Upper lobe of right lung (tissue), 1 donor: ENCODE measurements around the gene ACTN1. TPM values are rescaled to one million over a fixed set of nuclear protein-coding genes. Genes with fewer than 3 reads are reported as not detected.

Experiments used
- ATAC-seq: fragments of 200-7000 bp; cut with Tn5 transposase; one replicate; pipeline ENCODE4 v1.9.1; 2020; ENCODE audit warnings: mild to moderate bottlenecking, moderate library complexity
- DNase-seq: peaks from one replicate; pipeline ENCODE4 v3.0.0-alpha.2; 2020
- H3K27ac ChIP-seq: fragments of 200-600 bp; one replicate; pipeline ENCODE4 v1.8.0; 2022
- H3K27me3 ChIP-seq: fragments of 200-600 bp; one replicate; pipeline ENCODE4 v1.8.0; 2022; ENCODE audit warnings: mild to moderate bottlenecking
- H3K36me3 ChIP-seq: fragments of 200-600 bp; one replicate; pipeline ENCODE4 v1.8.0; 2022
- H3K4me1 ChIP-seq: fragments of 200-600 bp; one replicate; pipeline ENCODE4 v1.8.0; 2022
- H3K4me3 ChIP-seq: fragments of 200-600 bp; one replicate; pipeline ENCODE4 v1.8.0; 2022; ENCODE audit warnings: mild to moderate bottlenecking
- H3K9me3 ChIP-seq: fragments of 200-600 bp; one replicate; pipeline ENCODE4 v1.8.0; 2022
- intact Hi-C: fragments of 100-400 bp; cut with DNase I; formaldehyde crosslinking; loops from one replicate; pipeline ENCODE4 v1.11.0; 2022
- total RNA-seq: library from RNA; stranded (reverse); fragmentation: NEBNext Ultra II Directional; extraction: Animal tissue kit (Norgen Biotek cat#: 25700); gene quantifications from one replicate; pipeline ENCODE4 v1.2.1, GENCODE V29; 2021
- TF ChIP-seq, protein P1 (sequence below): fragments of 200-600 bp; IDR thresholded peaks from one replicate; pipeline ENCODE4 v1.8.0; 2022; ENCODE audit warnings: antibody characterized with exemption
- donor health status: DM: no; HTN: yes; CAD: no; lungs with severe emphysema.

ACTN1 gene
- total RNA-seq, 1 donor from 2014 or later = 177 TPM

GRCh38 chr14:68876976-68877375, 102.1 kb downstream of the ACTN1 start:
- H3K4me1 ChIP-seq = no peaks in the 10 kb centered on the region
- DNase-seq = no peak
- H3K27me3 ChIP-seq = no peaks in the 10 kb centered on the region
- intact Hi-C loops = no loop called here
- peaks cover 99% of the 10 kb centered on the region for H3K36me3 ChIP-seq
- ATAC-seq = no peak
- no peak overlapping the region for H3K27ac ChIP-seq
- no peaks in the 10 kb centered on the region for H3K9me3 ChIP-seq
- TF ChIP-seq, protein P1, sequence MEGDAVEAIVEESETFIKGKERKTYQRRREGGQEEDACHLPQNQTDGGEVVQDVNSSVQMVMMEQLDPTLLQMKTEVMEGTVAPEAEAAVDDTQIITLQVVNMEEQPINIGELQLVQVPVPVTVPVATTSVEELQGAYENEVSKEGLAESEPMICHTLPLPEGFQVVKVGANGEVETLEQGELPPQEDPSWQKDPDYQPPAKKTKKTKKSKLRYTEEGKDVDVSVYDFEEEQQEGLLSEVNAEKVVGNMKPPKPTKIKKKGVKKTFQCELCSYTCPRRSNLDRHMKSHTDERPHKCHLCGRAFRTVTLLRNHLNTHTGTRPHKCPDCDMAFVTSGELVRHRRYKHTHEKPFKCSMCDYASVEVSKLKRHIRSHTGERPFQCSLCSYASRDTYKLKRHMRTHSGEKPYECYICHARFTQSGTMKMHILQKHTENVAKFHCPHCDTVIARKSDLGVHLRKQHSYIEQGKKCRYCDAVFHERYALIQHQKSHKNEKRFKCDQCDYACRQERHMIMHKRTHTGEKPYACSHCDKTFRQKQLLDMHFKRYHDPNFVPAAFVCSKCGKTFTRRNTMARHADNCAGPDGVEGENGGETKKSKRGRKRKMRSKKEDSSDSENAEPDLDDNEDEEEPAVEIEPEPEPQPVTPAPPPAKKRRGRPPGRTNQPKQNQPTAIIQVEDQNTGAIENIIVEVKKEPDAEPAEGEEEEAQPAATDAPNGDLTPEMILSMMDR = no peak
- no peak overlapping the region for H3K4me3 ChIP-seq

- H3K4me1 ChIP-seq = no peaks in the 10 kb centered on the region
- DNase-seq (no peak), ATAC-seq (peak; percentile 39)
- no peaks in the 10 kb centered on the region for H3K27me3 ChIP-seq
- intact Hi-C loops = no loop called here
- TF ChIP-seq, protein P1 = no peak
- no peak overlapping the region for H3K4me3 ChIP-seq
- H3K36me3 ChIP-seq = peaks cover 84% of the 10 kb centered on the region
- H3K9me3 ChIP-seq = no peaks in the 10 kb centered on the region
- no peak overlapping the region for H3K27ac ChIP-seq
Measured at GRCh38 chr14:68874746-68875155, 104.4 kb downstream of the ACTN1 start.

DNA sequence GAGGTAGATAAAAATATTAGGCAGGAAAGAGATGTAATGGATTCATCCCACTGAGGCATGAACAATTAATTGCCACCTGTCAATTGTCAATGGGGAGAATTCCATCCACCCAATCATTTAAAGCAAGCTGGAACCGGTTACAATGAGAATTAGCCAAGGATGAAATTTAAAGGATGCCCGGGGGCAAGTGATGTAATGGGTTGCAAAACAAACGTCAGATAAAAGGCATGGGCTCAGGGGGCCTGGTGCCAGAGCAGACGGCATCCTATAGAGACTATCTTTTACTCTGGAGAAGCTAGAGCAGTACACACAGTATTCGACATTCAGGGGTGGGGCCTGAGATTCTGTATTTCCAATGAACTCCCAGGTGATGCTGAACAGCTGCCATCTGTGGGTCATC, 105.7 kb downstream of the ACTN1 start:
- H3K27me3 ChIP-seq = no peaks in the 10 kb centered on the region
- TF ChIP-seq, protein P1 = no peak
- DNase-seq (no peak), ATAC-seq (no peak)
- H3K27ac ChIP-seq = no peak overlapping the region
- H3K4me3 ChIP-seq = no peak overlapping the region
- peaks cover 70% of the 10 kb centered on the region for H3K36me3 ChIP-seq
- no peaks in the 10 kb centered on the region for H3K4me1 ChIP-seq
- intact Hi-C loops = no loop called here
- no peaks in the 10 kb centered on the region for H3K9me3 ChIP-seq

- Histone ChIP-seq H3K4me3 (no peak overlapping the region), H3K4me1 (no peaks in the 10 kb centered on the region), H3K27me3 (no peaks in the 10 kb centered on the region), H3K27ac (no peak overlapping the region), H3K9me3 (no peaks in the 10 kb centered on the region), H3K36me3 (peaks cover 51% of the 10 kb centered on the region)
- no peak for ATAC-seq
- TF ChIP-seq, protein P1 = no peak
- DNase-seq = no peak
- intact Hi-C loops = no loop called here
Measured at GRCh38 chr14:68871392-68871791, 107.7 kb downstream of the ACTN1 start.

GRCh38 chr14:68866991-68867533, 112.0 kb downstream of the ACTN1 start:
- ATAC-seq = no peak

More at GRCh38 chr14:68866991-68867533, 112.0 kb downstream of the ACTN1 start:
- peaks cover 8% of the 10 kb centered on the region for H3K36me3 ChIP-seq
- no peak overlapping the region for H3K4me3 ChIP-seq
- H3K27ac ChIP-seq = no peak overlapping the region
- intact Hi-C loops = no loop called here
- TF ChIP-seq, protein P1 = no peak
- no peak for DNase-seq
- peaks cover 4% of the 10 kb centered on the region for H3K4me1 ChIP-seq
- H3K27me3 ChIP-seq = no peaks in the 10 kb centered on the region
- peaks cover 11% of the 10 kb centered on the region for H3K9me3 ChIP-seq
